ENCODE data around the gene SERGEF.

- TF ChIP-seq CTCF (IDR thresholded peaks at IDR 0.05; ENCODE audit: low read length) (no peak), EZH2 (optimal IDR thresholded peaks at IDR 0.05; ENCODE audit: low read depth, low read length) (no peak)
Observed at GRCh38 chr11:17765356-17766072, 247.3 kb downstream of the SERGEF start.
